ENCODE results near the gene SORCS3.
A peak's percentile ranks its signal among the peaks of the same experiment; 100 is the strongest.

The SORCS3 gene

DNA sequence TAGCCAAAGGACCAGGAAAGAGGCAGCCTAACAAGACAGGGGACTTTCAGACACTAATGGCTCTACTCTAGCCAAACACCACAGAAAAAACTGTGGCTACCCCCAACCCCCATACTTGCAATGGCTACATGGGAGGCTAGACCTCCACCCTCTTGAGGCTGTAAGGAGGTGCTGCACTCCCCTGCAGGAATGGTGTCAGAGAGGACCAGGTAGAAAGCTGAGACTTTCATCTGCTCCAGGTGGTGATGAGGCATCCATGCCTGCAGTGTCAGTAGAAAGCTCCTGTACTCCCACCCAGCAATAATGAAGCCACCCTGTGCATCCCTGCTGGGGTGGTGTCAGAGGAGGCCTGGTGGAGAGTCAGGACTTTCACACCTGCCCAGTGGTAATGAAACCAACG lies 18.9 kb upstream of the SORCS3 start:
- H3K4me1 ChIP-seq (ENCODE audit: insufficient read depth, low read length, poor library complexity, severe bottlenecking) = no peaks in the 10 kb centered on the region
- H3K27me3 ChIP-seq (ENCODE audit: insufficient read depth, low read length, poor library complexity, severe bottlenecking) = no peaks in the 10 kb centered on the region
- no peaks in the 10 kb centered on the region for H3K79me2 ChIP-seq (ENCODE audit: insufficient read depth, low read length)
- no peak overlapping the region for H2AFZ ChIP-seq (ENCODE audit: low read length)
- H3K9me2 ChIP-seq (replicated peaks; ENCODE audit: low read depth, low read length) = no peaks in the 10 kb centered on the region
- TF ChIP-seq CTCF (conservative IDR thresholded peaks at IDR 0.05; ENCODE audit: low read length) = no peak
- no peak overlapping the region for H3K4me2 ChIP-seq (ENCODE audit: low read depth, low read length, poor library complexity, severe bottlenecking)
- H4K20me1 ChIP-seq (ENCODE audit: insufficient read depth, low read length, poor library complexity, severe bottlenecking) = no peaks in the 10 kb centered on the region
- no peaks in the 10 kb centered on the region for H3K9me3 ChIP-seq (ENCODE audit: insufficient read depth, low read depth, low read length)
- H3K4me3 ChIP-seq (ENCODE audit: low read length, poor library complexity, severe bottlenecking) = no peak overlapping the region
- H3K36me3 ChIP-seq (ENCODE audit: insufficient read depth, low read length) = no peaks in the 10 kb centered on the region
- H3F3A ChIP-seq (ENCODE audit: low read depth) = no peaks in the 10 kb centered on the region
- no peak overlapping the region for H3K9ac ChIP-seq (ENCODE audit: low read depth, low read length, poor library complexity, severe bottlenecking)

GRCh38 chr10:104622598-104623209 lies 18.4 kb upstream of the SORCS3 start:
- Histone ChIP-seq H3F3A (ENCODE audit: low read depth) (no peaks in the 10 kb centered on the region), H3K9me2 (replicated peaks; ENCODE audit: low read depth, low read length) (no peaks in the 10 kb centered on the region), H3K4me3 (ENCODE audit: low read length, poor library complexity, severe bottlenecking) (no peak overlapping the region), H3K4me2 (ENCODE audit: low read depth, low read length, poor library complexity, severe bottlenecking) (no peak overlapping the region), H3K27me3 (ENCODE audit: insufficient read depth, low read length, poor library complexity, severe bottlenecking) (no peaks in the 10 kb centered on the region), H3K9ac (ENCODE audit: low read depth, low read length, poor library complexity, severe bottlenecking) (no peak overlapping the region), H2AFZ (ENCODE audit: low read length) (no peak overlapping the region), H3K9me3 (ENCODE audit: insufficient read depth, low read depth, low read length) (no peaks in the 10 kb centered on the region), H3K36me3 (ENCODE audit: insufficient read depth, low read length) (no peaks in the 10 kb centered on the region), H3K4me1 (ENCODE audit: insufficient read depth, low read length, poor library complexity, severe bottlenecking) (no peaks in the 10 kb centered on the region), H4K20me1 (ENCODE audit: insufficient read depth, low read length, poor library complexity, severe bottlenecking) (no peaks in the 10 kb centered on the region), H3K79me2 (ENCODE audit: insufficient read depth, low read length) (no peaks in the 10 kb centered on the region)
- peak; percentile 61 for TF ChIP-seq CTCF (conservative IDR thresholded peaks at IDR 0.05; ENCODE audit: low read length)
- no peak for TF ChIP-seq EZH2phosphoT487 (IDR thresholded peaks at IDR 0.05; ENCODE audit: borderline replicate concordance)

DNA sequence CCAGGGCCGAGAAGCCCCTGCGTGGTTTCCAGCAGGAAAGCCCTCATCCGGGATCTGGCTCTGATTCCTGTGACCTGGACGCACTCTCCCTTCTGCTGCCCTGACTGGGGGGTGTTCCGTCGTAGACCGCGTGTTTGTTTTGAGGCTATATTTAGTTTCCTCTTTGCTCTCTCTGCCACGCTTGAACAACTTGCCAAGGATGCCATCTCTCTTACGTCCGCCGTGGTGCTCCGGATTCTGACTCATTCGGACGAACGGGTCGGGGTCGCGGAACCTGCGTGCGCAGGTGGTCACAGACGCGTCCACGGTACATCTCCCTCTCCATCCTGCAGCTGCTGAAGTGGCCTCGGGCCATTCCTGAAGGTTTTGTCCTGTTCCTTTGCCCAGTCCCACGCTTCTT lies 10.4 kb upstream of the SORCS3 start:
- Histone ChIP-seq H3K79me2 (ENCODE audit: insufficient read depth, low read length) (no peaks in the 10 kb centered on the region), H3K9ac (ENCODE audit: low read depth, low read length, poor library complexity, severe bottlenecking) (no peak overlapping the region), H3K36me3 (ENCODE audit: insufficient read depth, low read length) (no peaks in the 10 kb centered on the region), H3K4me1 (ENCODE audit: insufficient read depth, low read length, poor library complexity, severe bottlenecking) (no peaks in the 10 kb centered on the region), H4K20me1 (ENCODE audit: insufficient read depth, low read length, poor library complexity, severe bottlenecking) (no peaks in the 10 kb centered on the region), H3F3A (ENCODE audit: low read depth) (no peaks in the 10 kb centered on the region), H3K9me2 (replicated peaks; ENCODE audit: low read depth, low read length) (no peaks in the 10 kb centered on the region), H3K4me3 (ENCODE audit: low read length, poor library complexity, severe bottlenecking) (no peak overlapping the region), H3K9me3 (ENCODE audit: insufficient read depth, low read depth, low read length) (no peaks in the 10 kb centered on the region), H2AFZ (ENCODE audit: low read length) (no peak overlapping the region), H3K27me3 (ENCODE audit: insufficient read depth, low read length, poor library complexity, severe bottlenecking) (no peaks in the 10 kb centered on the region), H3K4me2 (ENCODE audit: low read depth, low read length, poor library complexity, severe bottlenecking) (no peak overlapping the region)
- TF ChIP-seq CTCF (conservative IDR thresholded peaks at IDR 0.05; ENCODE audit: low read length) (no peak), EZH2phosphoT487 (IDR thresholded peaks at IDR 0.05; ENCODE audit: borderline replicate concordance) (no peak)

Data from Loucy (cell line).